GM12878 (cell line): ENCODE results near the gene NAT8. TPM values are rescaled to one million over a fixed set of nuclear protein-coding genes. Genes with fewer than 3 reads are reported as not detected.
"Not testable (repeated sequence)": the region's sequence is repeated elsewhere in the genome, so short reads cannot be mapped to it uniquely, and the experiment has no call there.

Experiments
- ATAC-seq: fragments of 200-7000 bp; cut with Tn5 transposase; 3 replicates; pipeline ENCODE4 v1.9.1; 2020; ENCODE audit warnings: mild to moderate bottlenecking, moderate library complexity
- BruUV-seq: library from RNA; stranded (reverse); fragments of 400-500 nt; replicated peaks from 2 replicates; lab custom pipeline; 2021; lab: Mats Ljungman, UMichigan
- CTCF ChIA-PET: fragments of 300-600 bp; sonication (Branson Sonifier 250); formaldehyde crosslinking; extraction: SDS; loops from one replicate; lab custom pipeline; 2021; ENCODE audit warnings: inconsistent platforms; lab: Yijun Ruan, JAX
- POLR2A ChIA-PET: fragments of 350-600 bp; formaldehyde crosslinking; extraction: SDS; loops from one replicate; lab custom pipeline; 2021; ENCODE audit warnings: inconsistent platforms; lab: Charles Lee
- RAD21 ChIA-PET: fragments of 300-600 bp; sonication (Branson Sonifier 250); formaldehyde crosslinking; loops from one replicate; lab custom pipeline; 2023; ENCODE audit warnings: antibody characterized with exemption; ENCODE audit not compliant: unreplicated experiment; lab: Charles Lee
- SMC1A ChIA-PET: fragments of 300-600 bp; sonication (Branson Sonifier 250); formaldehyde crosslinking; loops from one replicate; lab custom pipeline; 2023; ENCODE audit not compliant: unreplicated experiment, uncharacterized antibody; lab: Charles Lee
- DNase-seq: peaks from one replicate; pipeline ENCODE4 v3.0.0-alpha.2; 2011; ENCODE audit warnings: low read depth, low spot score
- FAIRE-seq: peaks from 3 replicates; lab custom pipeline; 2011; peaks lifted over from hg19 to GRCh38; lab: Jason Lieb, UNC
- H2AFZ ChIP-seq: 2 replicates; pipeline ENCODE4 v1.6.0; 2011; ENCODE audit warnings: low read depth, low read length, control low read depth; ENCODE audit not compliant: control insufficient read depth
- H3K27ac ChIP-seq: 2 replicates; pipeline ENCODE4 v1.5.1; 2011; ENCODE audit warnings: control low read depth; ENCODE audit not compliant: control insufficient read depth, insufficient read depth
- H3K27me3 ChIP-seq, 2 experiments: replicated peaks in 1 of 2; 2 replicates each; pipeline versions ENCODE4 v1.6.0 to v1.6.1; 2011; ENCODE audit warnings: low read length in 1 of 2; ENCODE audit not compliant: control insufficient read depth in 2 of 2, insufficient read depth in 2 of 2
- H3K36me3 ChIP-seq, 2 experiments: 2 replicates each; pipeline ENCODE4 v1.5.1; 2011; ENCODE audit warnings: low read length in 1 of 2; ENCODE audit not compliant: control insufficient read depth in 2 of 2, insufficient read depth in 2 of 2
- H3K4me1 ChIP-seq: 2 replicates; pipeline ENCODE4 v1.6.1; 2011; ENCODE audit warnings: mild to moderate bottlenecking, low read length, moderate library complexity, mixed read lengths; ENCODE audit not compliant: control insufficient read depth, insufficient read depth
- H3K4me2 ChIP-seq: 2 replicates; pipeline ENCODE4 v1.6.0; 2011; ENCODE audit warnings: control low read depth; ENCODE audit not compliant: control insufficient read depth, insufficient read depth
- H3K4me3 ChIP-seq: fragments of 200-600 bp; sonication (generic); 2 replicates; pipeline ENCODE4 v1.5.1; 2016
- H3K79me2 ChIP-seq: 2 replicates; pipeline ENCODE4 v1.6.0; 2011; ENCODE audit warnings: low read length; ENCODE audit not compliant: control insufficient read depth, insufficient read depth
- H3K9ac ChIP-seq: 2 replicates; pipeline ENCODE4 v1.8.0; 2011; ENCODE audit warnings: low read length, control low read depth, mixed read lengths; ENCODE audit not compliant: control insufficient read depth, insufficient read depth
- H3K9me3 ChIP-seq: replicated peaks from 3 replicates; pipeline ENCODE4 v1.5.1; 2011; ENCODE audit warnings: mild to moderate bottlenecking, low read length; ENCODE audit not compliant: control insufficient read depth, insufficient read depth
- H4K20me1 ChIP-seq: 2 replicates; pipeline ENCODE4 v1.6.0; 2011; ENCODE audit not compliant: control insufficient read depth, insufficient read depth
- ATF7 ChIP-seq: fragments of 450-650 bp; IDR thresholded peaks from 2 replicates; pipeline ENCODE4 v1.6.1; 2016; ENCODE audit warnings: low read depth, mild to moderate bottlenecking
- MEF2A ChIP-seq: IDR thresholded peaks from 2 replicates; pipeline ENCODE4 v1.6.1; 2011; ENCODE audit warnings: low read depth, mild to moderate bottlenecking, low read length, moderate library complexity; ENCODE audit not compliant: insufficient read depth
- MEF2B ChIP-seq: fragments of 450-650 bp; IDR thresholded peaks from 2 replicates; pipeline ENCODE4 v1.6.1; 2018; ENCODE audit warnings: mild to moderate bottlenecking, moderate library complexity; ENCODE audit not compliant: partially characterized antibody, poor library complexity, severe bottlenecking
- RAD21 ChIP-seq: IDR thresholded peaks from 2 replicates; pipeline ENCODE4 v1.6.1; 2011; ENCODE audit warnings: mild to moderate bottlenecking, low read depth, low read length, moderate library complexity; ENCODE audit not compliant: insufficient read depth
- RUNX3 ChIP-seq: IDR thresholded peaks from 2 replicates; pipeline ENCODE4 v1.6.1; 2012; ENCODE audit warnings: low read length, inconsistent platforms
- SRF ChIP-seq, 2 experiments: IDR thresholded peaks; 2 replicates each; pipeline ENCODE4 v1.6.1; 2011; ENCODE audit warnings: low read depth in 2 of 2, low read length in 2 of 2, mild to moderate bottlenecking in 1 of 2, moderate library complexity in 1 of 2
- WGBS: methylation state at CpG from one replicate; pipeline ENCODE4 v1.1.6; 2016; ENCODE audit warnings: low lambda C conversion rate; ENCODE audit not compliant: insufficient replicate concordance, insufficient coverage; ENCODE audit errors: missing lambda C conversion rate; 5-methylcytosine and 5-hydroxymethylcytosine counted together
- in situ Hi-C: fragments of 300-500 bp; cut with MboI; formaldehyde crosslinking; loops from 9 replicates; pipeline ENCODE4 v1.14.3; 2018; ENCODE audit warnings: mixed read lengths
- intact Hi-C: fragments of 100-400 bp; cut with micrococcal nuclease; formaldehyde crosslinking; loops from one replicate; pipeline ENCODE4 v1.14.2; 2022; ENCODE audit not compliant: unreplicated experiment
- polyA plus RNA-seq, 11 experiments: library from polyadenylated mRNA; depleted of rRNA in 4 of 11; unstranded in 6 of 11; stranded (reverse) in 5 of 11; fragments of >200 nt; fragmentation: Nextera tagmentation in 4 of 11; fragmentation: Illumina TruSeq in 1 of 11; extraction: Ambion mirVana in 4 of 11; extraction: Trizol in 1 of 11; gene quantifications; 1 replicate in 1 of 11; 2 replicates in 10 of 11; pipeline versions ENCODE4 v1.2.1 to v1.2.3, GENCODE V29; 2011 to 2016; ENCODE audit warnings: inconsistent platforms in 2 of 11, missing spikeins in 2 of 11, low read depth in 1 of 11
- total RNA-seq, 4 experiments: library from RNA; depleted of rRNA in 3 of 4; stranded (reverse); fragments of >200 nt in 3 of 4; fragmentation: Illumina TruSeq in 1 of 4; extraction: Trizol in 1 of 4; gene quantifications; 2 replicates each; pipeline versions ENCODE4 v1.2.1 to v1.2.3, GENCODE V29; 2013 to 2021
- TF ChIP-seq, protein P1 (sequence below), 3 experiments: IDR thresholded peaks in 2 of 3; conservative IDR thresholded peaks in 1 of 3; 2 replicates each; pipeline ENCODE4 v1.5.1; 2011; ENCODE audit warnings: low read depth in 3 of 3, low read length in 3 of 3, mild to moderate bottlenecking in 3 of 3, control low read depth in 2 of 3, moderate library complexity in 2 of 3, inconsistent platforms in 1 of 3, mixed read lengths in 1 of 3; ENCODE audit not compliant: control insufficient read depth in 2 of 3, insufficient read depth in 1 of 3; ENCODE audit errors: extremely low read depth in 1 of 3

Gene NAT8
- total and polyA plus RNA-seq, 10 of the 15 experiments (the other 5 are each of a cell fraction or from before 2014, with no cell fraction given), result not detected

DNA sequence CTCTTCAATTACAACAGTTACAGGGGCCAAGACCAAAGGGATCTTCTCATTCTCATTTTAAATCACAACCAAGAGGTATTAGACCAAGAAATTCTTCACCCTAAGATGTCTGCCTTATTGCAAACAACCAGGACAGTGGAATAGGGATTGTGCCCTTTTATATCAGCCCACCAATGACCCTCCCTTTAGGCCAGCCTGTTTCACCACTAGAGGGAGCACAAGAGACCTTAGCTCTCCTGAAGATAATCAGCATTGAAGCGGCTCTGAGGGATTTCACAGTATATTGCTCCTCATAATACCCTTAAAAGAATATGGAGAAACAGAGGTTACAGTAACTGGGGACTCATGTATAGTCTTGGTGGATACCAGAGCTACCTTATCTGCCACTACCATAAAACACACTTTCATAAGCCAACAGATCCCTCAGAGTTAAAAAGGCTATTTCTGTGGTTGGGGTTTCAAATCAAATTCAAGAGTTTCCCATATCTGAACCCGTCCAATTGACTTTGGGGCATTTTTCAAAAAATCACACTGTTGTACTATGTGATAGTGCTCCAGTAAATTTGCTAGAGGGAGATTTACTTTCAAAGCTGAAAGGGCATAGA is 11.5 kb downstream of the NAT8 start:
- BruUV-seq, H3K4me2 ChIP-seq, POLR2A ChIA-PET, H3K9ac ChIP-seq, H3K36me3 ChIP-seq, H3K27me3 ChIP-seq, H3K4me1 ChIP-seq, intact Hi-C loops, RAD21 ChIA-PET, H4K20me1 ChIP-seq, H3K27ac ChIP-seq, H2AFZ ChIP-seq, in situ Hi-C loops, H3K4me3 ChIP-seq, H3K9me3 ChIP-seq, DNase-seq, H3K79me2 ChIP-seq: not testable (repeated sequence)
- SMC1A ChIA-PET, result interaction anchor here (1.5 kb wide), 1 partner anchor 21 kb away, joined by 3 read pairs; no protein-coding TSS in a partner anchor
- WGBS, result 4% methylated on average over 2 of the region's 2 CpGs
- CTCF ChIA-PET, result interaction anchor here (0.8 to 1.5 kb wide), 5 partner anchors 9 to 76 kb away, joined by 3 read pairs; no protein-coding TSS in a partner anchor
- peak; percentile 89 for FAIRE-seq
- peak; percentile 93 for ATAC-seq
- TF ChIP-seq, protein P1, sequence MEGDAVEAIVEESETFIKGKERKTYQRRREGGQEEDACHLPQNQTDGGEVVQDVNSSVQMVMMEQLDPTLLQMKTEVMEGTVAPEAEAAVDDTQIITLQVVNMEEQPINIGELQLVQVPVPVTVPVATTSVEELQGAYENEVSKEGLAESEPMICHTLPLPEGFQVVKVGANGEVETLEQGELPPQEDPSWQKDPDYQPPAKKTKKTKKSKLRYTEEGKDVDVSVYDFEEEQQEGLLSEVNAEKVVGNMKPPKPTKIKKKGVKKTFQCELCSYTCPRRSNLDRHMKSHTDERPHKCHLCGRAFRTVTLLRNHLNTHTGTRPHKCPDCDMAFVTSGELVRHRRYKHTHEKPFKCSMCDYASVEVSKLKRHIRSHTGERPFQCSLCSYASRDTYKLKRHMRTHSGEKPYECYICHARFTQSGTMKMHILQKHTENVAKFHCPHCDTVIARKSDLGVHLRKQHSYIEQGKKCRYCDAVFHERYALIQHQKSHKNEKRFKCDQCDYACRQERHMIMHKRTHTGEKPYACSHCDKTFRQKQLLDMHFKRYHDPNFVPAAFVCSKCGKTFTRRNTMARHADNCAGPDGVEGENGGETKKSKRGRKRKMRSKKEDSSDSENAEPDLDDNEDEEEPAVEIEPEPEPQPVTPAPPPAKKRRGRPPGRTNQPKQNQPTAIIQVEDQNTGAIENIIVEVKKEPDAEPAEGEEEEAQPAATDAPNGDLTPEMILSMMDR (IDR thresholded peaks at IDR 0.05 in 2 of 3, conservative IDR thresholded peaks at IDR 0.05 in 1 of 3; ENCODE audit: control insufficient read depth in 2 of 3, extremely low read depth in 1 of 3, insufficient read depth in 1 of 3, low read depth in 3 of 3, low read length in 3 of 3), result peak; percentile 32 to 60 (median 60)
- TF ChIP-seq RAD21, result 0 out of 2 replicates have a peak, but pooled peaks have one; percentile 22

GRCh38 chr2:73628493-73628892 is 13.7 kb downstream of the NAT8 start:
- ATAC-seq, result peak; percentile 86
- BruUV-seq, in situ Hi-C loops, POLR2A ChIA-PET, H2AFZ ChIP-seq, H3K27ac ChIP-seq, SMC1A ChIA-PET, DNase-seq, H3K27me3 ChIP-seq, H3K9me3 ChIP-seq, H3K79me2 ChIP-seq, intact Hi-C loops, CTCF ChIA-PET, H3K4me1 ChIP-seq, RAD21 ChIA-PET, H3K4me2 ChIP-seq, H3K9ac ChIP-seq, H3K4me3 ChIP-seq, H3K36me3 ChIP-seq, H4K20me1 ChIP-seq: not testable (repeated sequence)
- WGBS, result 18% methylated on average over 2 of the region's 2 CpGs
- FAIRE-seq, result peak; percentile 71
- TF ChIP-seq MEF2A, result peak; percentile 46; the same call in 1 of the 2 replicates
- TF ChIP-seq MEF2B, result peak; percentile 48
- TF ChIP-seq SRF (IDR thresholded peaks at IDR 0.05; ENCODE audit: low read depth in 2 of 2, low read length in 2 of 2), result peak; percentile 51 to 85
- peak; percentile 56 for TF ChIP-seq RUNX3
- peak; percentile 42; the same call in 1 of the 2 replicates for TF ChIP-seq ATF7
